Stimulated activated CD4-positive, alpha-beta T cell treated with anti-CD3 and anti-CD28 coated beads, Interleukin-12 subunit alpha, Interleukin-12 subunit beta, amount 100 ng/mL, for 24 hours (primary cell): ENCODE results near the gene CCDC34.
"Not testable (repeated sequence)": the region's sequence is repeated elsewhere in the genome, so short reads cannot be mapped to it uniquely, and the experiment has no call there.

Experiments
- DNase-seq, 2 experiments: peaks; one replicate each; pipeline ENCODE4 v3.0.0-alpha.2; 2020; ENCODE audit warnings: low read depth in 2 of 2

Gene CCDC34

DNA sequence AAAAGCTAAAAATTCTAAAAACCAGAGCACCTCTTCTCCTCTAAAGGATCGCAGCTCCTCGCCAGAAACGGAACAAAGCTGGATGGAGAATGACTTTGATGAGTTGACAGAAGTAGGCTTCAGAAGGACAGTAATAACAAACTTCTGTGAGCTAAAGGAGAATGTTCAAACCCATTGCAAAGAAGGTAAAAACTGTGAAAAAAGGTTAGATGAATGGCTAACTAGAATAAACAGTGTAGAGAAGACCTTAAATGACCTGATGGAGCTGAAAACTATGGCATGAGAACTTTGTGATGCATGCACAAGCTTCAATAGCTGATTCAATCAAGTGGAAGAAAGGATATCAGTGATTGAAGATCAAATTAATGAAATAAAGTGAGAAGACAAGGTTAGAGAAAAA is 40.8 kb downstream of the CCDC34 start:
- not testable (repeated sequence) for DNase-seq

GRCh38 chr11:27321340-27321739 is 41.7 kb downstream of the CCDC34 start:
- not testable (repeated sequence) for DNase-seq

DNA sequence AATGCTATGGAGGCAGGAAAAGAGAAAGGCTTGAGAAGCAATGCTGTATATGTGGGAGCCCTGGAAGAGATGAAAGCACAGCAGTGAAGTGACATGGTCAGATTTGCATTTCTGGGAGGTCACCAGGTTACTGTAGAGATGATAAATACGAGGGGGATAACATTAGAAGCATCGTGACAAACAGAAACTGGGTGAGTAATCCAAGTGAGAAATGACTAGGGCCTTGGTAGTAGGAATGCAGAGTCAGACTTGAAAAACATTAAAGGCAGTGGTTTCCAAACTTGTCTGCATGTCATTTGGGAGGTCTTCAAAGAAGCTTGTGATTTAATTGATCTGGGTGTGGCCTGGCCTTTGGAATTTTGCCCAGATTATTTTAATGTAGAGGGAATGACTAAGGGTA is 43.9 kb downstream of the CCDC34 start:
- no peak for DNase-seq

DNA sequence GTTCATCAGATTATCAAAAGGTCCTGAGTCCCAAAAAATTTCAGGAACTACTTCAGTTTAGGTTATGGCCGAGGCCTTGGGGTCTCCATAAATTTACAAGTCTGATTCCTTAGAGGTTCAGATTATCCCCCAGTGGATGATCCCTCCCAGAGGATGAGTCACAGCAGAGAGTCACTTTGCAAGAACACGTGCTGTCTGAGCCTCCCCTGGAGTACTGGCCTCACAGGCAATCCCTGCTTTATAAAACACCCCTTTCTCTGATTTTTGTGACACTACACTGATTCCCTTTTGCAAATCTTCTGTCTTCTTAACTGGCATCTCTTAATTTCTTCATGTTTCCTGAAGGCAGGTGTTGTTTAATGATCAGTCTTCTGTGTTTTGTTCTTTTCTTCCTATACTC is 45.3 kb downstream of the CCDC34 start:
- DNase-seq = no peak

DNA sequence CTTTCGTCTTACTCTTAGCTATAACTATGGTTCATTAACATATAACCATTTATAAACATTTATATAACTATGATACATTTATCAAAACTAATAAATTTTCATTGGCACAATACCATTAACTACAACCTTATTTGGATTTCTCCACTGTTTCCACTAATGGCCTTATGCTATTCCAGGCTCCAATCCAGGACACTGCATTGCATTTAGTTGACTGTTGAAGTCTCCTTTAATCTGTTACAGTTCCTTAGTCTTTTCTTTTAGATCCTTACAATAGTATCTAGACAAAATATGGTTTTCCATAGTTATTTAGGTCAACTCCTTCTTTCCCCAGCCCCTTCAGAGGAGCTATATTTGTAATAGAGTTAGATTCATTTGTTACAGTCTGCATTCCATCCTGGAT is 47.2 kb downstream of the CCDC34 start:
- no peak for DNase-seq

- no peak for DNase-seq
Observed at GRCh38 chr11:27313157-27313821, 49.7 kb downstream of the CCDC34 start.

GRCh38 chr11:27312110-27312509 is 50.9 kb downstream of the CCDC34 start:
- DNase-seq = no peak

DNA sequence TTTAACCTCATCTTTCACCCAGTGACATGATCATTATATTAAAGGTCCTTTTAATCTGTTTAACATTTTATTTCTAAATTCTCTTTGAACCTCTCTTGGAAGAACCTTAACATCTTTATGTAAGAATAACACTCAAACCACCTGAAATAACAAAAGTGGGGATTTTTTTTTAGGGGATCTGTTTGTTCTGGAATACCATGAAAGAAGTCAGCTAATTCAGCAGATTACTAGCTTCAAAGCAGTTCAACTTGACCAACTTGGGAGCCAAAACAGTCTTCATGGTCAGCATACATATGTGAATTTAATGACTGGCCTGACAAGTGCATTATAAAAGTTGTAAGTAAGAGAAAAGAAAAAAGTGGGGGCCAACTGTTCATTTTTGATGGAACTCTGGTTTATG is 52.3 kb downstream of the CCDC34 start:
- no peak for DNase-seq

GRCh38 chr11:27310182-27310581 is 52.8 kb downstream of the CCDC34 start:
- no peak for DNase-seq

DNA sequence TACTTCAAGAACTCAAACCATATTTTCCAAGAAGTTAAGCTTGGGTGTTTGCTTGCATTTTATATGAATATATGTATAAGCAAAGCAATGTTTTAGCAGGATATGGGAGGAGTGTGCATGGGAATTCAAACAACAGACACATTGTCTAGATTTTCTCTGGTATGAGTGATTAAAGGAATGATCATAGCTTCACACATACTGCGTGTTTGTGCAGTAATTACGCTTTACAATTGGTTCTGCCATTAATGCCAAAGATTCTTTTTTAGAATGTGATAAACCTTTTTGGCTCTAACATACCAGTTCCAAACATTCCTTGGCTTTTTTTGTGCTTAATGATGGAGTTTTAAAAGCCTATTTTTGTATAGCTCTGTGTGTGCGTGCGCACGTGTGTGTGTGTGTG is 54.0 kb downstream of the CCDC34 start:
- DNase-seq = no peak

- no peak for DNase-seq
Observed at GRCh38 chr11:27307232-27307631, 55.8 kb downstream of the CCDC34 start.

DNA sequence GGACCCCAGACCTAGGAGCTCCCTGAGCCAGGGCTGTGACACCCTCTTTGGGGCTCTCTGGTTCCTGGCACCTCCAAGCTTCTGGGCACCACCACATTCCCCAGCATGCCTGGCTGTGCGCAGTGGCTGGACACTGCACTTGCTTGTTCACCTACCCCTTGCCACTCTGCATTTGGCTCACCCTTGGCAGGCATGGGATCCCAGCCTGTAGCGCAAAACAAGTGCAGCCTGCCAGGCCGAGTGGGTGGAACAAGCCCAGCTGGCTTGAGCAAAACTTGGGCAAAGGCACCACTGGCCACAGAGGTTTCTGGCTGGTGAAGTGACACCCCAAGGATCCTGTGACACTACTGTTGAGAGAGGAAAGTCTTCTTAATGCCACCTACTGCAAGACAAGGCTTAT is 57.3 kb downstream of the CCDC34 start:
- DNase-seq = no peak

GRCh38 chr11:27304514-27304913 is 58.5 kb downstream of the CCDC34 start:
- no peak for DNase-seq

DNA sequence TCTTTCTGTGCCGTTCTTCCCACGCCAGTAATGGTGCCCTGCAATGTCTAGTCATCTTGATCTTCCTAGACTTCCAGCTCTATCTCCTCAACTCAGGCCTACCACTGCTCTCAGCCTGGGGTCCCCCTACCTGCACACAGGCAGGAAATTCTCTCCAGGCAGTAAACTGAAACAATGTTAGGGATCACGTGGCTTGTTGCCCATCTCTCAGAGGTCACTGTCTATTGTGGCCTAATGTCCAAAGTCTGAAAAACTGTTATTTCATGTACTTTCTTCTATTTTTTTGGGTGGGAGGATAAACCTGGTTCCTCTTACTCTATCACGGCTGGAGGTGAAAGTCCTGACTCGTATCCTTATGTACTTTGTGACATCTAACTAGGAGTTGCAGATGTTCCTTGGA is 59.1 kb downstream of the CCDC34 start:
- DNase-seq = no peak

- no peak for DNase-seq
Observed at GRCh38 chr11:27300974-27301373, 62.0 kb downstream of the CCDC34 start.

DNA sequence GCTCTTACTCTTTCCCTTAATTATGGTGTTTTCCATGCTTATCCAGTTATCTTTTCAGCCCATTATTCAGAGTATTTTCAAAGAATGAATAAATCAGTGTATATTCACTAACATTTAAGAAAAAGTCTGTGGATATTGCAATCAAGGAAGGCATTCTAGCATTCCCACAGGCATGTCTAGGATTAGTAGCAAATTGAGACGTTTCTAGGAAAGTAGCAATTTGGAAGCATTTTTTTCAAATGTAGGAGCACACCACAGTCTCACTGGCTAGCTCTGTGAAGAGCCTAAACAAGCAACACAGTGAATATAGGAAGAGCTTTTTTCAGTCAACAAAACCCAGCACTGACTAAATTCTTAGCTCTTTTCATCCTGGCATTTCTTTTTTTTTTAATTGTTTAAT is 65.4 kb downstream of the CCDC34 start:
- no peak for DNase-seq

- no peak for DNase-seq
Observed at GRCh38 chr11:27296497-27296896, 66.5 kb downstream of the CCDC34 start.

- DNase-seq = no peak
Observed at GRCh38 chr11:27295928-27296327, 67.1 kb downstream of the CCDC34 start.

GRCh38 chr11:27294654-27295053 is 68.4 kb downstream of the CCDC34 start:
- DNase-seq = no peak

DNA sequence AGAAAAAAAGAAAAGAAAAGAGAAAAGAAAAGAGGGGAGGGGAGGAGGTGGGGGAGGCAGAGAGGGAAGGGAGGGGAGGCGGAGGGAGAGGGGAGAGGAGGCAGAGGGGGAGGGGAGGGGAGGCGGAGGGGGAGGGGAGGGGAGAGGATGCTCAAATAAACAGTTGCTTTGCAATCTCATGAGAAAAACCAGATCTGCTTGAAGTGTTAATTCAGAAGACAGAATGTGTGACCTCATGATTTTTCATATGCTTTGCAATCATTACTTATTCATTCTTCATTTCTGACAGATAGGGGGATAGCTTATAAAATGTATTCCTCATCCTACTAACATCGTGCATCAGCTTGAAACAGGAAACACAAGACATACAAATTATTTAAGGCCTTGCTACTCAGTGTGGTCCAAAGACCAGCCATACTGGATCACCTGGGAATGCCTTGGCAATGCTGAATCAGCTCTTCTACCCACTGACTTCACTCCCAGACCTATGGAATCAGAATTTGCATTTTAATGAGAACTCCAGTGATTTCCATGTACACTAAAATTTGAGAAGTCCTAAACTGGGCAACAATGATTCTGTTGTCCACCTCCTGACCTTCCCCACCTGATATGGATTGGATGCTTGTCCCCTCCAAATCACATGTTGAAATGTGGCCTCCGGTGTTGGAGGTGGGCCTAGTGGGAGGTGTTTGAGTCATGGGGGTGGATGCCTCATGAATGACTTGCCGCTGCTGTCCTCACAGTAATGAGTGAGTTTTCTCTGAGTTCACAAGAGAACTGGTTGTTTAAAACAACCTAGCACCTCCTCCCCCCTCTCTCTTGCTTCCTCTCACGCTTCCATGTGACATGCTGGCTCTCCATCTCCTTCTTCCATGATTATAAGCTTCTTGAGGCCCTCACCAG is 69.2 kb downstream of the CCDC34 start:
- no peak for DNase-seq

GRCh38 chr11:27292637-27293010 is 70.4 kb downstream of the CCDC34 start:
- no peak for DNase-seq

DNA sequence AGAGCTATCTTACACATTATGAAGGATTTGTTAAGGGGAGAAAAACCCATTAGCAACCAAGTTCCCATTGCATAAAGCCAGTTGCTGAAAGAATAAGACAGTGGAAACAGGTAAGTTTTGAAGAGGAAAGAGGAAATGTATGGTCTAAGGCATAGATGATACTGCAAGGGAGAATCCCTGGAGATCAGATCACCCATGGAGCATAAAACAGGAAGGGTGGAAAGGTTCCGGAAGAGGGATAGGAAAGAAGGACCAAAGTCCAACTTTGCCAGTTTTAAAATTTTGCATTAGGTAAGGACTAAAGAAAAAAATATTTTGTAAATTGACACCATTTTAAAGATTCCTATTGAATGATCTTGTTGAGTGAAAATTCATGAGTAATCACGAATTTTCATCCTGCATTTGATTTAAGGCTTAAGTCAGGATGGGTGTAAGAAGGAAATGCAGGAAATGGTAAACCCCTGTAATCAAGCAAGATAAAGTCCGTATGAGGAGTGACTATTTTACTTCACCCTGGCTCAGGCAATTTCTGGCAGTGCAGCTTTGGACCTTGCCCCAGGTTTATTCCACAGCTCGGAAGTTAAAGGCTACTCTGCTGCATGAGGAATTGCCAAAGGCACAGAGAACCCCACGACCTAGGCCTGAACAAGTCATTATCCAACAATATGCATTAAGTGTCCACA is 70.9 kb downstream of the CCDC34 start:
- DNase-seq = no peak
